Adrenal gland (tissue), 12 donors: ENCODE data around the gene AOC1. TPM values are rescaled to one million over a fixed set of nuclear protein-coding genes. Genes with fewer than 3 reads are reported as not detected.
"Not testable (repeated sequence)": the region's sequence is repeated elsewhere in the genome, so short reads cannot be mapped to it uniquely, and the experiment has no call there.

ENCODE experiments used
- DNase-seq, 7 donors: peaks; one replicate each; pipeline ENCODE4 v3.0.0-alpha.2; 2019 to 2020
- H3K27ac ChIP-seq, 5 donors: fragments of 200-600 bp; sonication (generic) in 4 of 5; 1 replicate in 3 of 5; 2 replicates in 2 of 5; pipeline versions ENCODE4 v1.5.1 to v1.8.0; 2016 to 2020; ENCODE audit warnings: mild to moderate bottlenecking in 1 of 5
- H3K27me3 ChIP-seq: fragments of 200-600 bp; 2 replicates; pipeline ENCODE4 v1.8.0; 2021
- H3K36me3 ChIP-seq, 2 donors: fragments of 200-600 bp; replicated peaks in 1 of 2; 1 replicate in 1 of 2; 2 replicates in 1 of 2; pipeline versions ENCODE4 v1.5.1 to v1.8.0; 2018 to 2022
- H3K4me1 ChIP-seq, 2 donors: fragments of 200-600 bp; replicated peaks in 1 of 2; 1 replicate in 1 of 2; 2 replicates in 1 of 2; pipeline versions ENCODE4 v1.5.1 to v1.8.0; 2018 to 2021
- H3K4me3 ChIP-seq, 4 donors: fragments of 200-600 bp; sonication (generic) in 3 of 4; one replicate each; pipeline ENCODE4 v1.5.1; 2016 to 2018
- H3K9me3 ChIP-seq, 3 donors: fragments of 200-600 bp; sonication (generic) in 1 of 3; replicated peaks in 1 of 3; 1 replicate in 2 of 3; 2 replicates in 1 of 3; pipeline versions ENCODE4 v1.5.1 to v1.8.0; 2016 to 2021
- POLR2A ChIP-seq, 2 donors: fragments of 450-650 bp; IDR thresholded peaks; one replicate each; pipeline ENCODE4 v1.6.1; 2017; ENCODE audit warnings: antibody characterized with exemption in 2 of 2, mild to moderate bottlenecking in 2 of 2, moderate library complexity in 1 of 2
- WGBS, 4 donors: extraction: QIAGEN DNeasy Blood & Tissue Kit in 2 of 4; methylation state at CpG; one replicate each; pipeline versions ENCODE4 v1.1.5 to v1.1.7; 2013 to 2017; 5-methylcytosine and 5-hydroxymethylcytosine counted together
- intact Hi-C, 2 donors: fragments of 100-400 bp; cut with DNase I; formaldehyde crosslinking; loops; one replicate each; pipeline versions ENCODE4 v1.14.1 to v1.15.0; 2022 to 2023
- polyA plus RNA-seq, 3 donors: library from polyadenylated mRNA; stranded (reverse); fragments of 200-250 nt in 2 of 3; fragments of 350-450 nt in 1 of 3; fragmentation: Illumina TruSeq in 1 of 3; extraction: RNeasy Lipid Tissue Mini Kit (QIAGEN cat#74804) in 1 of 3; gene quantifications; one replicate each; pipeline ENCODE4 v1.2.3, GENCODE V29; 2013 to 2014
- total RNA-seq, 9 donors: library from RNA; depleted of rRNA in 4 of 9; stranded (reverse); fragments of >200 nt in 4 of 9; fragments of 120-200 nt in 1 of 9; fragmentation: NEBNext Ultra II Directional in 1 of 9; extraction: Animal tissue kit (Norgen Biotek cat#: 25700) in 1 of 9; gene quantifications; one replicate each; pipeline versions ENCODE4 v1.1.0 to v1.2.4, GENCODE V29; 2013 to 2023
- TF ChIP-seq, protein P1 (sequence below), 6 experiments: fragments of 450-650 bp in 4 of 6; fragments of 200-600 bp in 2 of 6; sonication (generic) in 1 of 6; IDR thresholded peaks; 1 replicate in 5 of 6; 2 replicates in 1 of 6; pipeline versions ENCODE4 v1.5.1 to v1.8.0; 2016 to 2021; ENCODE audit warnings: antibody characterized with exemption in 6 of 6, mild to moderate bottlenecking in 2 of 6, moderate library complexity in 1 of 6
- donor health status: healthy with polysubstance abuse.
- donor health status: Bipolar disorder and iron deficiency.
- donor health status: DM: yes; HTN: yes; CAD: no.
- donor health status: DM: no; HTN: no; CAD: no.
- donor health status: DM: no; HTN: no; CAD: no.
- donor health status: DM: yes; HTN: yes; CAD: no.

AOC1 gene
- total and polyA plus RNA-seq, 12 donors = 0.10 to 0.32 (median 0.15) TPM; not detected in 7

DNA sequence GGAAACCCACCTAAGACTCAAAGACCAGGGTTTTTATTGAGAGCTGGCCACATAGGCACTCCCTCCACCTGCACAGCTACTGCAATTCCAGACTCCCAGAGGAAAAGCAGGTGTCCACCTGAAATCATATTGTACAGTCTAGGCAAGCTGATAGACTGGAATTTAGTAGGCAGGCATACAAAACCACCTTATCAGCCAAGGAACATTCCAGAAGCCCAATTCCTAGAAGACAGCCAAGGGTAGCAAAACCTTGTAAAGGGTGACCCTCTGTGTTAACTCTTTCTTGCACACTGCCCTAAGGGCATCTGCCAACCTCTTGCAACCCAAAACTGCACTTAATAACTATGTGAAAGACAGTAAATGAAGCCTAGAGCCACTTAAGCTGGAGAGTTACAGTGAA lies 46.5 kb upstream of the AOC1 start:
- Histone ChIP-seq H3K27me3 (peaks cover under 1% of the 10 kb centered on the region), H3K36me3 (no peaks in the 10 kb centered on the region), H3K4me3 (no peak overlapping the region), H3K9me3 (no peaks in the 10 kb centered on the region), H3K27ac (no peak overlapping the region), H3K4me1 (peaks cover 0 to 1% of the 10 kb centered on the region in 2 donors)
- DNase-seq = no peak
- intact Hi-C loops = no loop called here
- TF ChIP-seq, protein P1, sequence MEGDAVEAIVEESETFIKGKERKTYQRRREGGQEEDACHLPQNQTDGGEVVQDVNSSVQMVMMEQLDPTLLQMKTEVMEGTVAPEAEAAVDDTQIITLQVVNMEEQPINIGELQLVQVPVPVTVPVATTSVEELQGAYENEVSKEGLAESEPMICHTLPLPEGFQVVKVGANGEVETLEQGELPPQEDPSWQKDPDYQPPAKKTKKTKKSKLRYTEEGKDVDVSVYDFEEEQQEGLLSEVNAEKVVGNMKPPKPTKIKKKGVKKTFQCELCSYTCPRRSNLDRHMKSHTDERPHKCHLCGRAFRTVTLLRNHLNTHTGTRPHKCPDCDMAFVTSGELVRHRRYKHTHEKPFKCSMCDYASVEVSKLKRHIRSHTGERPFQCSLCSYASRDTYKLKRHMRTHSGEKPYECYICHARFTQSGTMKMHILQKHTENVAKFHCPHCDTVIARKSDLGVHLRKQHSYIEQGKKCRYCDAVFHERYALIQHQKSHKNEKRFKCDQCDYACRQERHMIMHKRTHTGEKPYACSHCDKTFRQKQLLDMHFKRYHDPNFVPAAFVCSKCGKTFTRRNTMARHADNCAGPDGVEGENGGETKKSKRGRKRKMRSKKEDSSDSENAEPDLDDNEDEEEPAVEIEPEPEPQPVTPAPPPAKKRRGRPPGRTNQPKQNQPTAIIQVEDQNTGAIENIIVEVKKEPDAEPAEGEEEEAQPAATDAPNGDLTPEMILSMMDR (IDR thresholded peaks at IDR 0.05) = no peak
- no peak for TF ChIP-seq POLR2A (IDR thresholded peaks at IDR 0.05)

DNA sequence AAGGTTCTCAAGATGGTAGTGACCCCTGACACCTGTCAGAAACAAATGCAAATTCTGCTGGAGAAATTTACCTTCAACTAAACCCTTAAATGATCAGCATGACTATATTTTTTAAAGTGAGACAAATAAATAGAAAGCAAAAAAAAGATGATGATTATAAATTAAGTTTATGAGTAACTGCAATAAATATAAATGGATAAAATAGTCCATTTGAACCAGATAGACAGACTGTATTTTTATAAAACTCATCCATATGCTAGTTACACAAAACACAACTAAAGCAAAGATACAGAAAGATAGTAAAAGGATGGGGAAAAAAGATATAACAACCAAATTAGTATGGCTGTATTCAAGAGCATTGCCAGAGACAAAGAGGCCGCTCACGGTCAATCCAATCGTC lies 45.9 kb upstream of the AOC1 start:
- no peaks in the 10 kb centered on the region for H3K9me3 ChIP-seq
- no peaks in the 10 kb centered on the region for H3K36me3 ChIP-seq
- H3K4me1 ChIP-seq = no peaks in the 10 kb centered on the region
- TF ChIP-seq, protein P1 (IDR thresholded peaks at IDR 0.05) = no peak
- no peak for TF ChIP-seq POLR2A (IDR thresholded peaks at IDR 0.05)
- no peak overlapping the region for H3K4me3 ChIP-seq
- no peak for DNase-seq
- H3K27ac ChIP-seq = no peak overlapping the region
- 94 to 97% (median 96%) methylated on average over 3 of the region's 3 CpGs for WGBS, 4 donors
- intact Hi-C loops = no loop called here
- H3K27me3 ChIP-seq = no peaks in the 10 kb centered on the region

DNA sequence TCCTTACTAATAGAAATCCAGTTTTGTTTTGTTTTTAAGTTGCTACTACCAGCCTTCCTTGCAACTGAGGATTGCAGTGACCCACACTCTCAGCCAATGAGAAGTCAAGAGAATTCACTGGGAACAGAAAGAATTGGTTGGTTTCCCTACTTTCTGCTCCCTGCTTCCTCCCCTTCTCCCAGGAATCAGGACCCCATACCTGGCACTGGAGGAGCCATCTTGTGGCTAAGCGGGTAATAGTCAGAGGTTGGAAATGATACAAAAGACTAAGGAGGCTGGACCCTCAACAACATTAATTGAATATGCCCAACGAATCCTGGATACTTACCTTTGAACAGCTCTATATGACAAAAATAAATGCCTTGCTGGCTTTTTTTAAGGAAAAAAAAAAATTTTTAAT lies 45.5 kb upstream of the AOC1 start:
- no peaks in the 10 kb centered on the region for H3K4me1 ChIP-seq
- TF ChIP-seq, protein P1 (IDR thresholded peaks at IDR 0.05) = no peak
- no peak for TF ChIP-seq POLR2A (IDR thresholded peaks at IDR 0.05)
- H3K36me3 ChIP-seq = no peaks in the 10 kb centered on the region
- H3K9me3 ChIP-seq = no peaks in the 10 kb centered on the region
- 71 to 85% (median 75%) methylated on average over 2 of the region's 2 CpGs for WGBS, 4 donors
- H3K4me3 ChIP-seq = no peak overlapping the region
- no peaks in the 10 kb centered on the region for H3K27me3 ChIP-seq
- no peak overlapping the region for H3K27ac ChIP-seq
- intact Hi-C loops = no loop called here
- DNase-seq = no peak

DNA sequence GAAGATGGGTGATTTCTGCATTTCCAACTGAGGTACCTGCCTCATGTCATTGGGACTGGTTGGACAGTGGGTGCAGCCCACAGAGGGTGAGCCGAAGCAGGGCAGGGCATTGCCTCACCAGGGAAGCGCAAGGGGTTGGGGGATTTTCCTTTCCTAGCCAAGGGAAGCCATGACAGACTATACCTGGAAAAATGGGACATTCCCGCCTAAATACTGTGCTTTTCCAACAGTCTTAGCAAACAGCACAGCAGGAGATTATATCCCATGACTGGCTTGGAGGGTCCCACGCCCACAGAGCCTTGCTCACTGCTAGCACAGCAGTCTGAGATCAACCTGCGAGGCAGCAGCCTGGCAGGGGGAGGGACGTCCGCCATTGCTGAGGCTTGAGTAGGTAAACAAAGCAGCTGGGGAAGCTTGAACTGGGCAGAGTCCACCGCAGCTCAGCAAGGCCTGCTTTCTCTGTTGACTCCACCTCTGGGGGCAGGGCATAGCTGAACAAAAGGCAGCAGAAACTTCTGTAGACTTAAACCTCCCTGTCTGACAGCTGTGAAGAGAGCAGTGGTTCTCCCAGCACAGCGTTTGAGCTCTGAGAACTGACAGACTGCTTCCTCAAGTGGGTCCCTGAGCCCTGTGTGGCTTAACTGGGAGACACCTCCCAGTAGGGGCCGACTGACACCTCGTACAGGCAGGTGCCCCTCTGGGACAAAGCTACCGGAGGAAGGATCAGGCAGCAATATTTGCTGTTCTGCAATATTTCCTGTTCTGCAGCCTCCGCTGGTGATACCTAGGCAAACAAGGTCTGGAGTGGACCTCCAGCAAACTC lies 44.5 kb upstream of the AOC1 start:
- intact Hi-C loops, H3K4me3 ChIP-seq, H3K27ac ChIP-seq, DNase-seq, H3K36me3 ChIP-seq, H3K9me3 ChIP-seq, H3K4me1 ChIP-seq, H3K27me3 ChIP-seq: not testable (repeated sequence)
- 78 to 94% (median 79%) methylated on average over 5 to 13 of the region's 13 CpGs for WGBS, 4 donors
